Neural cell (in vitro differentiated cells): ENCODE results near the gene CXADR.

Source experiments
- EP300 ChIP-seq: fragments of 450-650 bp; conservative IDR thresholded peaks from 2 replicates; pipeline ENCODE4 v1.6.1; 2014; ENCODE audit warnings: antibody characterized with exemption, mild to moderate bottlenecking, moderate library complexity; ENCODE audit not compliant: poor library complexity, severe bottlenecking
- EZH2 ChIP-seq: fragments of 200-600, 300-800 bp; shearing (Covaris generic), sonication (generic); IDR thresholded peaks from 2 replicates; pipeline ENCODE4 v1.6.1; 2014; ENCODE audit warnings: antibody characterized with exemption, low read length, borderline replicate concordance, mild to moderate bottlenecking; ENCODE audit not compliant: insufficient read depth, poor library complexity, severe bottlenecking
- MXI1 ChIP-seq: fragments of 450-650 bp; conservative IDR thresholded peaks from 2 replicates; pipeline ENCODE4 v1.6.1; 2014; ENCODE audit warnings: antibody characterized with exemption, mild to moderate bottlenecking; ENCODE audit not compliant: poor library complexity, severe bottlenecking
- POLR2AphosphoS5 ChIP-seq: IDR thresholded peaks from 2 replicates; pipeline ENCODE4 v1.6.1; 2012
- RAD21 ChIP-seq: fragments of 450-650 bp; conservative IDR thresholded peaks from 2 replicates; pipeline ENCODE4 v1.6.1; 2014; ENCODE audit warnings: antibody characterized with exemption, mild to moderate bottlenecking, moderate library complexity
- SMC3 ChIP-seq: fragments of 450-650 bp; conservative IDR thresholded peaks from 2 replicates; pipeline ENCODE4 v1.6.1; 2014; ENCODE audit warnings: antibody characterized with exemption, mild to moderate bottlenecking, moderate library complexity; ENCODE audit not compliant: poor library complexity
- TAF1 ChIP-seq: IDR thresholded peaks from 2 replicates; pipeline ENCODE4 v1.6.1; 2012; ENCODE audit warnings: low read depth
- TF ChIP-seq, protein P1 (sequence below): fragments of 450-650 bp; IDR thresholded peaks from 2 replicates; pipeline ENCODE4 v1.5.1; 2014; ENCODE audit warnings: antibody characterized with exemption, mild to moderate bottlenecking, moderate library complexity; ENCODE audit not compliant: poor library complexity, severe bottlenecking
- TF ChIP-seq, protein P2 (sequence below): IDR thresholded peaks from 2 replicates; pipeline ENCODE4 v1.6.1; 2012; ENCODE audit warnings: borderline replicate concordance

DNA sequence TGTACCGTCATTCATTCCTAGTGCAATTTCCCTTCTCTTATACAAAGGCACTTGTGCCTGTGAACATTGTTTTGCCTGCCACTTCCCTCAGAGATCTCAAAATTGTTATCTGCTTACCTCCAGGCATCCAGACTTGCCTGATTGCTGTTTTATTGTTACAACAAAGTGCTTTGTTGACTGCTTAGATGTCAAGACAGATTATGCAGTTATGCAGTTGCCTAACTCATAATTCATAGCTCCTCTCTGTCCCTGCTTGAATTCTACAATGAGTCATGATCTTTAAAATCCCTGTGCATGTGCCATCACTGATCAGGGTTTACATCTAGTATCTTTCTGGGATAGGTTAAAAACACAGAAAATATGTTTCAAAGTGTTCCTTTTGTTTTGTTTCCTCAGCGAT is 24.5 kb downstream of the CXADR start:
- TF ChIP-seq MXI1 = no peak
- TF ChIP-seq, protein P1, sequence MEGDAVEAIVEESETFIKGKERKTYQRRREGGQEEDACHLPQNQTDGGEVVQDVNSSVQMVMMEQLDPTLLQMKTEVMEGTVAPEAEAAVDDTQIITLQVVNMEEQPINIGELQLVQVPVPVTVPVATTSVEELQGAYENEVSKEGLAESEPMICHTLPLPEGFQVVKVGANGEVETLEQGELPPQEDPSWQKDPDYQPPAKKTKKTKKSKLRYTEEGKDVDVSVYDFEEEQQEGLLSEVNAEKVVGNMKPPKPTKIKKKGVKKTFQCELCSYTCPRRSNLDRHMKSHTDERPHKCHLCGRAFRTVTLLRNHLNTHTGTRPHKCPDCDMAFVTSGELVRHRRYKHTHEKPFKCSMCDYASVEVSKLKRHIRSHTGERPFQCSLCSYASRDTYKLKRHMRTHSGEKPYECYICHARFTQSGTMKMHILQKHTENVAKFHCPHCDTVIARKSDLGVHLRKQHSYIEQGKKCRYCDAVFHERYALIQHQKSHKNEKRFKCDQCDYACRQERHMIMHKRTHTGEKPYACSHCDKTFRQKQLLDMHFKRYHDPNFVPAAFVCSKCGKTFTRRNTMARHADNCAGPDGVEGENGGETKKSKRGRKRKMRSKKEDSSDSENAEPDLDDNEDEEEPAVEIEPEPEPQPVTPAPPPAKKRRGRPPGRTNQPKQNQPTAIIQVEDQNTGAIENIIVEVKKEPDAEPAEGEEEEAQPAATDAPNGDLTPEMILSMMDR = no peak
- TF ChIP-seq, protein P2, sequence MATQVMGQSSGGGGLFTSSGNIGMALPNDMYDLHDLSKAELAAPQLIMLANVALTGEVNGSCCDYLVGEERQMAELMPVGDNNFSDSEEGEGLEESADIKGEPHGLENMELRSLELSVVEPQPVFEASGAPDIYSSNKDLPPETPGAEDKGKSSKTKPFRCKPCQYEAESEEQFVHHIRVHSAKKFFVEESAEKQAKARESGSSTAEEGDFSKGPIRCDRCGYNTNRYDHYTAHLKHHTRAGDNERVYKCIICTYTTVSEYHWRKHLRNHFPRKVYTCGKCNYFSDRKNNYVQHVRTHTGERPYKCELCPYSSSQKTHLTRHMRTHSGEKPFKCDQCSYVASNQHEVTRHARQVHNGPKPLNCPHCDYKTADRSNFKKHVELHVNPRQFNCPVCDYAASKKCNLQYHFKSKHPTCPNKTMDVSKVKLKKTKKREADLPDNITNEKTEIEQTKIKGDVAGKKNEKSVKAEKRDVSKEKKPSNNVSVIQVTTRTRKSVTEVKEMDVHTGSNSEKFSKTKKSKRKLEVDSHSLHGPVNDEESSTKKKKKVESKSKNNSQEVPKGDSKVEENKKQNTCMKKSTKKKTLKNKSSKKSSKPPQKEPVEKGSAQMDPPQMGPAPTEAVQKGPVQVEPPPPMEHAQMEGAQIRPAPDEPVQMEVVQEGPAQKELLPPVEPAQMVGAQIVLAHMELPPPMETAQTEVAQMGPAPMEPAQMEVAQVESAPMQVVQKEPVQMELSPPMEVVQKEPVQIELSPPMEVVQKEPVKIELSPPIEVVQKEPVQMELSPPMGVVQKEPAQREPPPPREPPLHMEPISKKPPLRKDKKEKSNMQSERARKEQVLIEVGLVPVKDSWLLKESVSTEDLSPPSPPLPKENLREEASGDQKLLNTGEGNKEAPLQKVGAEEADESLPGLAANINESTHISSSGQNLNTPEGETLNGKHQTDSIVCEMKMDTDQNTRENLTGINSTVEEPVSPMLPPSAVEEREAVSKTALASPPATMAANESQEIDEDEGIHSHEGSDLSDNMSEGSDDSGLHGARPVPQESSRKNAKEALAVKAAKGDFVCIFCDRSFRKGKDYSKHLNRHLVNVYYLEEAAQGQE = no peak
- TF ChIP-seq EP300 = no peak
- TF ChIP-seq POLR2AphosphoS5 = no peak
- TF ChIP-seq TAF1 = no peak
- TF ChIP-seq EZH2 = no peak
- no peak for TF ChIP-seq RAD21
- no peak for TF ChIP-seq SMC3
